Stomach (tissue), 4 donors: Measurements from ENCODE around the gene CREB3L1.

Source experiments
- CTCF ChIP-seq, 7 experiments: fragments of 450-650 bp in 4 of 7; fragments of 200-600 bp in 3 of 7; sonication (generic) in 3 of 7; IDR thresholded peaks; one replicate each; pipeline ENCODE4 v1.5.1; 2016 to 2019; ENCODE audit warnings: antibody characterized with exemption in 7 of 7, control low read depth in 2 of 7, mild to moderate bottlenecking in 1 of 7
- POLR2A ChIP-seq, 4 donors: fragments of 450-650 bp; IDR thresholded peaks; one replicate each; pipeline ENCODE4 v1.6.1; 2016; ENCODE audit warnings: antibody characterized with exemption in 4 of 4, control low read depth in 2 of 4, mild to moderate bottlenecking in 1 of 4, moderate library complexity in 1 of 4

GRCh38 chr11:46363031-46363407 is 85.6 kb downstream of the CREB3L1 start:
- TF ChIP-seq CTCF (IDR thresholded peaks at IDR 0.05) (no peak), POLR2A (IDR thresholded peaks at IDR 0.05) (no peak)
